Activated naive CD4-positive, alpha-beta T cell treated with anti-CD3 and anti-CD28 coated beads for 36 hours (primary cell): Measurements from ENCODE around the gene DDX59. TPM values are rescaled to one million over a fixed set of nuclear protein-coding genes. Genes with fewer than 3 reads are reported as not detected.

Experiments used
- CTCF ChIA-PET: fragments of 350-600 bp; sonication (Branson Sonifier 250); formaldehyde crosslinking; loops from one replicate; lab custom pipeline; 2021; ENCODE audit warnings: antibody characterized with exemption; lab: Charles Lee
- DNase-seq: peaks from one replicate; pipeline ENCODE4 v3.0.0-alpha.2; 2020
- H3K27ac Mint-ChIP-seq: one replicate; pipeline ENCODE4 v1.8.0; 2021; ENCODE audit warnings: mild to moderate bottlenecking, mixed read lengths
- H3K27me3 Mint-ChIP-seq: one replicate; pipeline ENCODE4 v1.8.0; 2021; ENCODE audit warnings: low read depth, mixed read lengths
- H3K36me3 Mint-ChIP-seq: one replicate; pipeline ENCODE4 v1.8.0; 2021; ENCODE audit warnings: low read depth, mixed read lengths
- H3K4me1 Mint-ChIP-seq: one replicate; pipeline ENCODE4 v1.8.0; 2021; ENCODE audit warnings: low read depth, mixed read lengths
- H3K4me3 Mint-ChIP-seq: one replicate; pipeline ENCODE4 v1.8.0; 2021; ENCODE audit warnings: mild to moderate bottlenecking, moderate library complexity, mixed read lengths
- H3K9me3 Mint-ChIP-seq: one replicate; pipeline ENCODE4 v1.8.0; 2021; ENCODE audit warnings: mixed read lengths
- intact Hi-C: fragments of 100-400 bp; cut with micrococcal nuclease; formaldehyde crosslinking; loops from one replicate; pipeline ENCODE4 v1.15.1; 2023
- total RNA-seq, 2 experiments: library from RNA; stranded (reverse); gene quantifications; one replicate each; pipeline ENCODE4 v1.2.3, GENCODE V29; 2021

Gene DDX59
- total RNA-seq, 2 experiments from 2014 or later = 20.9 to 22.7 TPM

- DNase-seq = no peak
- H3K9me3 Mint-ChIP-seq = no peaks in the 10 kb centered on the region
- H3K27ac Mint-ChIP-seq = no peak overlapping the region
- no peaks in the 10 kb centered on the region for H3K36me3 Mint-ChIP-seq
- no peaks in the 10 kb centered on the region for H3K4me1 Mint-ChIP-seq
- CTCF ChIA-PET = no interaction called here
- H3K4me3 Mint-ChIP-seq = no peak overlapping the region
- H3K27me3 Mint-ChIP-seq = peaks cover 2% of the 10 kb centered on the region
- intact Hi-C loops = no loop called here
Observed at GRCh38 chr1:200686620-200687019, 16.9 kb upstream of the DDX59 start.

- no peak for DNase-seq
- H3K4me3 Mint-ChIP-seq = no peak overlapping the region
- no peaks in the 10 kb centered on the region for H3K9me3 Mint-ChIP-seq
- CTCF ChIA-PET = no interaction called here
- intact Hi-C loops = no loop called here
- H3K4me1 Mint-ChIP-seq = no peaks in the 10 kb centered on the region
- no peak overlapping the region for H3K27ac Mint-ChIP-seq
- peaks cover 2% of the 10 kb centered on the region for H3K27me3 Mint-ChIP-seq
- no peaks in the 10 kb centered on the region for H3K36me3 Mint-ChIP-seq
Observed at GRCh38 chr1:200684015-200684414, 14.3 kb upstream of the DDX59 start.

- Mint-ChIP-seq H3K27me3 (peaks cover 2% of the 10 kb centered on the region), H3K27ac (no peak overlapping the region), H3K36me3 (no peaks in the 10 kb centered on the region), H3K4me1 (no peaks in the 10 kb centered on the region), H3K4me3 (no peak overlapping the region), H3K9me3 (no peaks in the 10 kb centered on the region)
- CTCF ChIA-PET = no interaction called here
- intact Hi-C loops = no loop called here
- DNase-seq = no peak
Observed at GRCh38 chr1:200683298-200683697, 13.6 kb upstream of the DDX59 start.

DNA sequence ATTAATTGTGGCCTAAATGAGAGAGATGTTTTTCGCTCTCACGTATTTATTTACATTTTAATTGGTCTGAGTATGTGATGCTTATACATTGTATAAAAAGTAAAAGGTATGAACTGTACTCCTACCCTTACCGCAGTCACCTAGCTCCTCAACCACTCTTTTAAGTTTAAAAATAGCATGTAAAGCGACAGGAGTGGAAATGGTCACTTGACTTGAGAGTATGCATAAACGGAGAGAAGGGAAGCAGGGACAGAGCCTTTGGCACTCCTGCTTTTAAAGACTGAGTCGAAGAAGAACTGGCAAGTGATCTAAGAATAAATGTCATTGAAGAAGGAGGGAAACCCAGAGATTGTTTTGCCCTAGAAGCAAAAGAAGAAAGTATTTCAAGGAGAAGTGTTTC, 11.5 kb upstream of the DDX59 start:
- DNase-seq = no peak
- Mint-ChIP-seq H3K9me3 (no peaks in the 10 kb centered on the region), H3K4me1 (no peaks in the 10 kb centered on the region), H3K27me3 (no peaks in the 10 kb centered on the region), H3K27ac (no peak overlapping the region), H3K36me3 (no peaks in the 10 kb centered on the region), H3K4me3 (no peak overlapping the region)
- intact Hi-C loops = no loop called here
- CTCF ChIA-PET = interaction anchor here (1.8 kb wide), 1 partner anchor 59 kb away, joined by 4 read pairs; no protein-coding TSS in a partner anchor

GRCh38 chr1:200676829-200677228, 7.1 kb upstream of the DDX59 start:
- Mint-ChIP-seq H3K27me3 (no peaks in the 10 kb centered on the region), H3K36me3 (no peaks in the 10 kb centered on the region), H3K27ac (no peak overlapping the region), H3K4me3 (no peak overlapping the region), H3K4me1 (peaks cover 4% of the 10 kb centered on the region), H3K9me3 (no peaks in the 10 kb centered on the region)
- no peak for DNase-seq
- intact Hi-C loops = no loop called here
- CTCF ChIA-PET = no interaction called here

GRCh38 chr1:200675588-200675852, 5.8 kb upstream of the DDX59 start:
- intact Hi-C loops = no loop called here
- H3K27me3 Mint-ChIP-seq = no peaks in the 10 kb centered on the region
- DNase-seq = no peak
- no peaks in the 10 kb centered on the region for H3K9me3 Mint-ChIP-seq
- peaks cover 12% of the 10 kb centered on the region for H3K4me1 Mint-ChIP-seq
- H3K4me3 Mint-ChIP-seq = no peak overlapping the region
- H3K36me3 Mint-ChIP-seq = no peaks in the 10 kb centered on the region
- H3K27ac Mint-ChIP-seq = no peak overlapping the region
- CTCF ChIA-PET = interaction anchor here (0.9 kb wide), 2 partner anchors 40 to 55 kb away, joined by 3 to 4 read pairs; partner anchors contain the start of gene KIF14

DNA sequence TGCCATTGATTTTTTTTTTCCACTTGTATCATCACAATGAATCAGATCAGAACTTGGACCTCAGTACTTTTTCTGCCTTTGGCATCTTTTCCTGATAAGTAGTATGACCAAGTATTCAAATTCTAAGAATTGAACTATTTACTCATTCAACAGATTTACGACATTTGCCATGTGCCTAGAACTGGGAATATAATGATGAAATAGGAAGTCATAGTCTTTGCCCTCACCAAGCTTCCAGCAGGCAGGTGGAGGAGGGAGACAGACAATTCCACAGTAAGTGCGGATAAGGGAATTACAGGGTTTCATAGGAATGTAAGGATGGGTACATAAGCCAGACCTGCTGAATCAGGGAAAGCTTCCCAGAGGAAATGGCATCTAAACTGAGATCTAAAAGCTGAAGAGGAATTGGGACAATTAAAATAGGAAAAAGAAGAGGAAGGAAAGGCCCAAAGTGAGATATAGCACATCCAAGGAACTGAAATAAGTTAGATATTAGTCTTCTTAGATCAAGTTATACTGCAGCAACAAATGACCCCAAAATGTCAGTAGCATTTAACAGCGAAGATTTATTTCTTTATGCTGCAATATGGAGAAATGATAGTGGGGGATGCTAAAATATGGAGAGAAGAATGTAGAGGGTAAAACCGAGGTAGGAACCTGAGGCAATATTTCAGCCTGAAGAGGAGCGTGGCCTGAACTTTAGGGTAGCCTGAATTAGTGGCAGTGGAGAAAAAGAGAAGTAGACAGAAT, 5.3 kb upstream of the DDX59 start:
- H3K27ac Mint-ChIP-seq = no peak overlapping the region
- H3K9me3 Mint-ChIP-seq = no peaks in the 10 kb centered on the region

GRCh38 chr1:200673952-200674823, 4.5 kb upstream of the DDX59 start:
- peaks cover 12% of the 10 kb centered on the region for H3K4me1 Mint-ChIP-seq
- no peak for DNase-seq
- intact Hi-C loops = loop anchor here (5.0 kb wide), 1 partner anchor 522 kb away; no protein-coding TSS in a partner anchor

More for the DNA sequence above, 5.3 kb upstream of the DDX59 start:
- intact Hi-C loops = loop anchor here (5.0 kb wide), 1 partner anchor 523 kb away; no protein-coding TSS in a partner anchor
- H3K36me3 Mint-ChIP-seq = no peaks in the 10 kb centered on the region
- CTCF ChIA-PET = no interaction called here
- no peak overlapping the region for H3K4me3 Mint-ChIP-seq
- no peaks in the 10 kb centered on the region for H3K27me3 Mint-ChIP-seq
- H3K4me1 Mint-ChIP-seq = peaks cover 12% of the 10 kb centered on the region
- no peak for DNase-seq

GRCh38 chr1:200671235-200671786, 1.6 kb upstream of the DDX59 start:
- intact Hi-C loops = loop anchor here (2.0 to 5.0 kb wide), 2 partner anchors 261 to 519 kb away; partner anchors contain the start of gene ZNF281
- Mint-ChIP-seq H3K4me1 (peaks cover 22% of the 10 kb centered on the region), H3K27ac (no peak overlapping the region), H3K36me3 (peaks cover under 1% of the 10 kb centered on the region), H3K9me3 (no peaks in the 10 kb centered on the region), H3K27me3 (no peaks in the 10 kb centered on the region), H3K4me3 (peak overlapping the region; percentile 100)
- no peak for DNase-seq
- CTCF ChIA-PET = interaction anchor here (1.2 to 4.8 kb wide), 3 partner anchors 8 to 131 kb away, joined by 3 to 47 read pairs (median 12); partner anchors contain the start of gene KIF14

More at GRCh38 chr1:200673952-200674823, 4.5 kb upstream of the DDX59 start:
- no peaks in the 10 kb centered on the region for H3K9me3 Mint-ChIP-seq
- no peaks in the 10 kb centered on the region for H3K36me3 Mint-ChIP-seq
- no peaks in the 10 kb centered on the region for H3K27me3 Mint-ChIP-seq
- no peak overlapping the region for H3K27ac Mint-ChIP-seq
- no peak overlapping the region for H3K4me3 Mint-ChIP-seq
- CTCF ChIA-PET = interaction anchor here (1.0 kb wide), 1 partner anchor 52 kb away, joined by 3 read pairs; no protein-coding TSS in a partner anchor

DNA sequence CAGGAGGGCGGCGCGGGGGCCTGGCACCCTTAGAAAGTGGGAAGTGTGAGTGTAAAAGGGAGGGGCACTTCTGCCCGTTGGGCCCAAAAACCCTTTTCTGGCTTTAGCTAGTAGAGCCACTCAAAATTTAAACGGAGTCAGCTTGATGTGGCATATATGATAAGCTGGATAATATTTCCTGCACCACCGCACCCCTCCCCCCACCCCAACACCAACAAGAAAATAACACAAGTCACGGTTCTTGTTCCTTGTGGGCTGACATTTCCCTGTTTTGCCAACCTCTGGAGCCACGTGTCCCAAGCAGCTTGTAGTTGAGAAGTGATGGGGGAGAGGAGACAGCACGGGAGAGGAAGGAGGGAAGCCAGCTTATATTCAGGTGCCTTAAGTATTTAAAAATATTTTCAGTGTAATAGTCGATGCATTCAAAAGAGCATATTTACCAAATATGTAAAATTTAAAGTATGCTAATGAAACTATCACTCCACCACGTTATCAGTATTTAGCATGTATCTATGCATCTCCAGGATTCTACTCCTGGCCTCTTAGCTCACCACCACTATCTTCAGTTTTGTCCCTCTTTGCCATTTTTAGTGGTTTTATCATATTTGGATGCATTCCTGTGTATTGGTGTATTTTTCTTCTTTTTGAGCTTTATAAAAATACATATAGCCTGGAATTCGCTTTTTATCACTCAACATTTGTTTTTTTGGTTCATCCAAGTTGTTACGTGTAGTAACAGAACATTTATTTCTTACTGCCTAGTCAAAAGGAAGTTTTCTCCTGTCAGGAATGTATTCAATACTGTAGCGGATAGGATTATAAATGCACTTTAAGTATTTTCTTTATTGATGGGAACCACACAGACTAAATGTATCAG, 773 bp upstream of the DDX59 start:
- H3K27me3 Mint-ChIP-seq = no peaks in the 10 kb centered on the region
- H3K4me1 Mint-ChIP-seq = peaks cover 30% of the 10 kb centered on the region
- peak; percentile 39 for DNase-seq
- H3K36me3 Mint-ChIP-seq = peaks cover 7% of the 10 kb centered on the region
- CTCF ChIA-PET = interaction anchor here (1.2 to 4.8 kb wide), 4 partner anchors 9 to 132 kb away, joined by 3 to 47 read pairs (median 10); partner anchors contain the start of gene KIF14
- peak overlapping the region; percentile 100 for H3K4me3 Mint-ChIP-seq
- peak overlapping the region; percentile 99 for H3K27ac Mint-ChIP-seq
- no peaks in the 10 kb centered on the region for H3K9me3 Mint-ChIP-seq
- intact Hi-C loops = loop anchor here (1.0 to 5.0 kb wide), 8 partner anchors 45 to 518 kb away; partner anchors contain the start of genes KIF14, KIF21B and ZNF281

GRCh38 chr1:200668514-200669313, 993 bp downstream of the DDX59 start:
- Mint-ChIP-seq H3K9me3 (no peaks in the 10 kb centered on the region), H3K4me1 (peaks cover 40% of the 10 kb centered on the region), H3K27me3 (no peaks in the 10 kb centered on the region), H3K27ac (peak overlapping the region; percentile 63), H3K4me3 (peak overlapping the region; percentile 100), H3K36me3 (peaks cover 18% of the 10 kb centered on the region)
- no peak for DNase-seq
- CTCF ChIA-PET = interaction anchor here (1.9 to 4.8 kb wide), 2 partner anchors 41 to 46 kb away, joined by 9 to 47 read pairs; partner anchors contain the start of gene KIF14
- intact Hi-C loops = loop anchor here (1.0 to 10.0 kb wide), 2 partner anchors 503 to 836 kb away; partner anchors contain the start of gene CSRP1
